ENCODE measurements around the gene STAC3. TPM values are rescaled to one million over a fixed set of nuclear protein-coding genes. Genes with fewer than 3 reads are reported as not detected.

The STAC3 gene
- total RNA-seq, 1 experiment from 2014 or later = 0.10 TPM

- no peak for DNase-seq (ENCODE audit: low read depth)
These were observed 38.9 kb downstream of the STAC3 start for GRCh38 chr12:57211791-57212700.

- DNase-seq (ENCODE audit: low read depth) = no peak
These were observed 39.9 kb downstream of the STAC3 start for GRCh38 chr12:57210926-57211692.

GRCh38 chr12:57210461-57210860 is 40.5 kb downstream of the STAC3 start:
- no peak for DNase-seq (ENCODE audit: low read depth)

GRCh38 chr12:57209916-57210315 is 41.1 kb downstream of the STAC3 start:
- no peak for DNase-seq (ENCODE audit: low read depth)

GRCh38 chr12:57208631-57209282 is 42.2 kb downstream of the STAC3 start:
- DNase-seq (ENCODE audit: low read depth) = no peak

GRCh38 chr12:57207731-57208630 is 43.0 kb downstream of the STAC3 start:
- DNase-seq (ENCODE audit: low read depth) = no peak

- DNase-seq (ENCODE audit: low read depth) = no peak
These were observed 45.1 kb downstream of the STAC3 start for GRCh38 chr12:57205931-57206330.

- DNase-seq (ENCODE audit: low read depth) = no peak
These were observed 45.8 kb downstream of the STAC3 start for GRCh38 chr12:57205186-57205585.

GRCh38 chr12:57204454-57204853 is 46.5 kb downstream of the STAC3 start:
- DNase-seq (ENCODE audit: low read depth) = no peak

- no peak for DNase-seq (ENCODE audit: low read depth)
These were observed 47.2 kb downstream of the STAC3 start for GRCh38 chr12:57203791-57204190.

GRCh38 chr12:57203201-57203600 is 47.8 kb downstream of the STAC3 start:
- DNase-seq (ENCODE audit: low read depth) = no peak

- DNase-seq (ENCODE audit: low read depth) = no peak
These were observed 48.7 kb downstream of the STAC3 start for GRCh38 chr12:57202321-57202720.

GRCh38 chr12:57201631-57202030 is 49.4 kb downstream of the STAC3 start:
- no peak for DNase-seq (ENCODE audit: low read depth)

- no peak for DNase-seq (ENCODE audit: low read depth)
These were observed 49.8 kb downstream of the STAC3 start for GRCh38 chr12:57201219-57201618.

- DNase-seq (ENCODE audit: low read depth) = no peak
These were observed 50.5 kb downstream of the STAC3 start for GRCh38 chr12:57200497-57200896.

GRCh38 chr12:57199191-57199590 is 51.8 kb downstream of the STAC3 start:
- DNase-seq (ENCODE audit: low read depth) = no peak

- no peak for DNase-seq (ENCODE audit: low read depth)
These were observed 52.7 kb downstream of the STAC3 start for GRCh38 chr12:57198329-57198728.

GRCh38 chr12:57196956-57197355 is 54.0 kb downstream of the STAC3 start:
- no peak for DNase-seq (ENCODE audit: low read depth)

GRCh38 chr12:57196439-57196838 is 54.5 kb downstream of the STAC3 start:
- no peak for DNase-seq (ENCODE audit: low read depth)

- DNase-seq (ENCODE audit: low read depth) = no peak
These were observed 55.2 kb downstream of the STAC3 start for GRCh38 chr12:57195611-57196371.

GRCh38 chr12:57195186-57195585 is 55.8 kb downstream of the STAC3 start:
- no peak for DNase-seq (ENCODE audit: low read depth)
